Activated CD4-positive, alpha-beta T cell treated with anti-CD3 and anti-CD28 coated beads, Interleukin-2, amount 10 ng/mL, durations not matched to agents 7 days and 5 days (primary cell): ENCODE results near the gene GPRC5B. TPM values are rescaled to one million over a fixed set of nuclear protein-coding genes. Genes with fewer than 3 reads are reported as not detected.
A peak's percentile ranks its signal among the peaks of the same experiment; 100 is the strongest.

Source experiments
- CTCF ChIA-PET: fragments of 350-600 bp; sonication (Branson Sonifier 250); formaldehyde crosslinking; loops from one replicate; lab custom pipeline; 2021; ENCODE audit warnings: antibody characterized with exemption; lab: Charles Lee
- POLR2A ChIA-PET: fragments of 350-600 bp; sonication (Branson Sonifier 250); formaldehyde crosslinking; loops from one replicate; lab custom pipeline; 2021; ENCODE audit warnings: antibody characterized with exemption; lab: Charles Lee
- DNase-seq: peaks from one replicate; pipeline ENCODE4 v3.0.0-alpha.2; 2020
- H3K27ac Mint-ChIP-seq: one replicate; pipeline ENCODE4 v1.8.0; 2021; ENCODE audit warnings: mild to moderate bottlenecking, moderate library complexity, mixed read lengths
- H3K27me3 Mint-ChIP-seq: one replicate; pipeline ENCODE4 v1.8.0; 2021; ENCODE audit warnings: mixed read lengths
- H3K36me3 Mint-ChIP-seq: one replicate; pipeline ENCODE4 v1.8.0; 2021; ENCODE audit warnings: low read depth, mixed read lengths
- H3K4me1 Mint-ChIP-seq: one replicate; pipeline ENCODE4 v1.8.0; 2021; ENCODE audit warnings: mixed read lengths
- H3K4me3 Mint-ChIP-seq: one replicate; pipeline ENCODE4 v1.8.0; 2021; ENCODE audit warnings: mild to moderate bottlenecking, moderate library complexity, mixed read lengths
- H3K9me3 Mint-ChIP-seq: one replicate; pipeline ENCODE4 v1.8.0; 2021; ENCODE audit warnings: mixed read lengths
- total RNA-seq, 2 experiments: library from RNA; stranded (reverse); gene quantifications; one replicate each; pipeline ENCODE4 v1.2.3, GENCODE V29; 2021

The GPRC5B gene
- total RNA-seq, 2 experiments from 2014 or later: 0.25 to 0.42 TPM

DNA sequence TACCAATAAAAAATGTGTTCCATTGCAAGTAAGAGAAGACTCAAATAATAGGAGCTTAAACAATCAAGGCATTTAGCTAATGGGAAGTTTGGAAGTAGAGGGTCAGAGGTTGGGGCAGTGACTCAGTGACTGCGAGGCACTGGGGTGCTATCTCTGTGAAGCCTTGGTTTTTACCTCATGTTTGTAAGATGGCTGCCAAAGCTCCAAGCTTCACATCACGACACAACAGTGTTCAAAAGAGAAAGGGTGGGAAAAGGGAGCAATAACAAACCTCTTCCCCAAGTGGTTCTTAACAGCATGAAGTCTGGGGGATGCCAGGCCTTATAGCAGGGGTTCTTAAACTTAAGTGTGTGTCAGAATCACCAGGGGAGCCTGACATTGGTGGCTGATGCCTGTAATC, 26.6 kb upstream of the GPRC5B start:
- H3K27me3 Mint-ChIP-seq: no peaks in the 10 kb centered on the region
- H3K36me3 Mint-ChIP-seq: no peaks in the 10 kb centered on the region
- ChIA-PET CTCF (interaction anchor here (0.6 kb wide), 1 partner anchor 826 kb away, joined by 3 read pairs; no protein-coding TSS in a partner anchor), POLR2A (no interaction called here)
- peaks cover 10% of the 10 kb centered on the region for H3K4me1 Mint-ChIP-seq
- no peak overlapping the region for H3K4me3 Mint-ChIP-seq
- no peak for DNase-seq
- H3K27ac Mint-ChIP-seq: no peak overlapping the region
- H3K9me3 Mint-ChIP-seq: no peaks in the 10 kb centered on the region

DNA sequence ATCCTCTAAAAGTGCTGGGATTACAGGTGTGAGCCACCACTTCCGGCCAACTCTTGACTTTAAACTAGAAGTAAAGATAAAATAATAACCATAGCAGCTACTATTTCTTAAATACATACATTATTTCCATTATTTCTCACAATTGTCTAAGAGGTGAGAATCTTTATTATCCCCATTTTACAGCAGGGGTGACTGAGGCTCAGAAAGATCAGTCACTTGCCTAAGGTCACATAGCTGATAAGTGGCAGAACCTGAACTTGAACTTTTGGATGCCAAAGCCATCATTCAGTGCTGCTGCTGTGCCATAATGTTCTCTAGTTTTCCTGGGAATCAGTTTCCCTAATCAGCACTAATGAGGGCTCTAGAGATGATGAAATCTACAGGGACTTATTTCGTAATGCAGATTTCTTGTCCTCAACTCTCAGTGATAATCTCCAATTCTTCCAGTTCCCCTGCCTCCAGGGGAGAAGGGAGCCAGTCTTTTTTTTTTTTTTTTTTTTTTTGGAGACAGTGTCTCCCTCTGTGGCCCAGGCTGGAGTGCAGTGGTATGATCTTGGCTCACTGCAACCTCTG, 25.2 kb upstream of the GPRC5B start:
- H3K36me3 Mint-ChIP-seq: no peaks in the 10 kb centered on the region
- peaks cover 10% of the 10 kb centered on the region for H3K4me1 Mint-ChIP-seq
- H3K9me3 Mint-ChIP-seq: no peaks in the 10 kb centered on the region
- no peak overlapping the region for H3K27ac Mint-ChIP-seq
- POLR2A ChIA-PET: no interaction called here
- DNase-seq: no peak
- CTCF ChIA-PET: no interaction called here
- H3K4me3 Mint-ChIP-seq: no peak overlapping the region
- H3K27me3 Mint-ChIP-seq: no peaks in the 10 kb centered on the region

DNA sequence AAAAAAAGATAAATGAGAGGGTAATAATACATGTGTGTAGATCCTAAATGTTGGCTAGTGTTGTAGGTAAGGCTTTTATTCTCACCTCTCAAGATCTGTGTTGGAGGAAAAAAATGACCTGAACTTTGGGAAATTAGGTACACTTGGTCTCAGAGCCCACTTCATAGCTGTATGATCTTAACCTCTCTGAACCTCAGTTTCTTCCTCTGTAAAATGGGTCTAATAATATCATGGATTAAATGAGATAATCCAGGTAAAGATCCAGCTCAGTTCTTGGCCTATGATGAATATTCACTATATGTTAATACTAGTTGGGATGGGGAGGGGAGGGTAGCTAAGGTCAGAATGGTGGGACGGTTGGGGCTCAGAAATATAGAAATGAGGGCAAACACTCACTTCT, 24.3 kb upstream of the GPRC5B start:
- POLR2A ChIA-PET: no interaction called here
- CTCF ChIA-PET: interaction anchor here (0.6 to 2.3 kb wide), 6 partner anchors 10 to 476 kb away, joined by 3 to 15 read pairs (median 4); partner anchors contain the start of gene VPS35L
- Mint-ChIP-seq H3K27me3 (no peaks in the 10 kb centered on the region), H3K4me3 (no peak overlapping the region), H3K4me1 (peaks cover 10% of the 10 kb centered on the region), H3K36me3 (no peaks in the 10 kb centered on the region), H3K9me3 (no peaks in the 10 kb centered on the region), H3K27ac (no peak overlapping the region)
- no peak for DNase-seq

- Mint-ChIP-seq H3K27me3 (no peaks in the 10 kb centered on the region), H3K27ac (no peak overlapping the region), H3K4me1 (peaks cover 10% of the 10 kb centered on the region), H3K9me3 (no peaks in the 10 kb centered on the region), H3K36me3 (no peaks in the 10 kb centered on the region), H3K4me3 (peak overlapping the region; percentile 30)
- ChIA-PET CTCF (interaction anchor here (0.5 to 2.3 kb wide), 16 partner anchors 10 to 477 kb away, joined by 3 to 15 read pairs (median 3); no protein-coding TSS in a partner anchor), POLR2A (no interaction called here)
- DNase-seq: peak; percentile 78
Measured at GRCh38 chr16:19907161-19907992, 22.7 kb upstream of the GPRC5B start.

DNA sequence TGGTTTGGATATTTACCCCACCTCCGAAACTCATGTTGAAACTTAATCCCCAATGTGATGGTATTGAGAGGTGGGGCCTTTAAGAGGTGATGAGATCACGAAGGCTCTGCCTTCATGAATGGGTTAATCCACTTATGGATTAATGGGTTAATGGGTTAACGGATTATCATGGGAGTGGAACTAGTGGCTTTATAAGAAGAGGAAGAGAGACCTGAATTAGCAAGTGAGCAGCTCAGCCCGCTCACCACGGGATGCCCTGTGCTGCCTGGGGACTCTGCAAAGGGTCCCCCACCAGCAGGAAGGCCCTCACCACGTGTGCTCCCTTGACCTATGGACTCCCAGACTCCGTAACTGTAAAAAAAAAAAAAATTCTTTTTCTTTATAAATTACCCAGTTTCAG, 16.5 kb upstream of the GPRC5B start:
- POLR2A ChIA-PET: no interaction called here
- Mint-ChIP-seq H3K27me3 (no peaks in the 10 kb centered on the region), H3K27ac (no peak overlapping the region), H3K36me3 (no peaks in the 10 kb centered on the region), H3K9me3 (no peaks in the 10 kb centered on the region), H3K4me1 (no peaks in the 10 kb centered on the region), H3K4me3 (no peak overlapping the region)
- DNase-seq: no peak
- CTCF ChIA-PET: interaction anchor here (1.3 kb wide), 1 partner anchor 346 kb away, joined by 3 read pairs; the partner anchor contains the start of gene VPS35L

- Mint-ChIP-seq H3K36me3 (no peaks in the 10 kb centered on the region), H3K4me1 (no peaks in the 10 kb centered on the region), H3K9me3 (no peaks in the 10 kb centered on the region), H3K27me3 (no peaks in the 10 kb centered on the region), H3K27ac (no peak overlapping the region), H3K4me3 (no peak overlapping the region)
- ChIA-PET POLR2A (no interaction called here), CTCF (interaction anchor here (1.0 kb wide), 3 partner anchors 9 to 402 kb away, joined by 3 to 5 read pairs (median 4); no protein-coding TSS in a partner anchor)
- DNase-seq: no peak
Measured at GRCh38 chr16:19899605-19899955, 14.9 kb upstream of the GPRC5B start.

GRCh38 chr16:19898924-19899604, 14.4 kb upstream of the GPRC5B start:
- Mint-ChIP-seq H3K4me1 (no peaks in the 10 kb centered on the region), H3K27ac (no peak overlapping the region), H3K4me3 (no peak overlapping the region), H3K9me3 (no peaks in the 10 kb centered on the region), H3K36me3 (no peaks in the 10 kb centered on the region), H3K27me3 (no peaks in the 10 kb centered on the region)
- peak; percentile 56 for DNase-seq
- CTCF ChIA-PET: interaction anchor here (0.6 to 1.9 kb wide), 6 partner anchors 10 to 485 kb away, joined by 3 to 5 read pairs (median 4); no protein-coding TSS in a partner anchor
- POLR2A ChIA-PET: no interaction called here

- no peaks in the 10 kb centered on the region for H3K9me3 Mint-ChIP-seq
- no peaks in the 10 kb centered on the region for H3K27me3 Mint-ChIP-seq
- no peak for DNase-seq
- H3K4me3 Mint-ChIP-seq: no peak overlapping the region
- H3K27ac Mint-ChIP-seq: no peak overlapping the region
- ChIA-PET POLR2A (no interaction called here), CTCF (interaction anchor here (0.6 to 1.9 kb wide), 2 partner anchors 314 to 486 kb away, joined by 4 to 5 read pairs; no protein-coding TSS in a partner anchor)
- no peaks in the 10 kb centered on the region for H3K4me1 Mint-ChIP-seq
- no peaks in the 10 kb centered on the region for H3K36me3 Mint-ChIP-seq
Measured at GRCh38 chr16:19898166-19898565, 13.5 kb upstream of the GPRC5B start.

- CTCF ChIA-PET: interaction anchor here (1.0 kb wide), 1 partner anchor 10 kb away, joined by 3 read pairs; no protein-coding TSS in a partner anchor
- no peaks in the 10 kb centered on the region for H3K4me1 Mint-ChIP-seq
- H3K27me3 Mint-ChIP-seq: no peaks in the 10 kb centered on the region
- POLR2A ChIA-PET: no interaction called here
- H3K36me3 Mint-ChIP-seq: no peaks in the 10 kb centered on the region
- H3K27ac Mint-ChIP-seq: no peak overlapping the region
- DNase-seq: no peak
- no peaks in the 10 kb centered on the region for H3K9me3 Mint-ChIP-seq
- H3K4me3 Mint-ChIP-seq: no peak overlapping the region
Measured at GRCh38 chr16:19896951-19897350, 12.3 kb upstream of the GPRC5B start.

GRCh38 chr16:19894586-19894985, 9.9 kb upstream of the GPRC5B start:
- DNase-seq: no peak
- no peaks in the 10 kb centered on the region for H3K9me3 Mint-ChIP-seq
- H3K4me1 Mint-ChIP-seq: no peaks in the 10 kb centered on the region
- ChIA-PET CTCF (no interaction called here), POLR2A (no interaction called here)
- no peaks in the 10 kb centered on the region for H3K36me3 Mint-ChIP-seq
- no peak overlapping the region for H3K4me3 Mint-ChIP-seq
- no peaks in the 10 kb centered on the region for H3K27me3 Mint-ChIP-seq
- H3K27ac Mint-ChIP-seq: no peak overlapping the region

DNA sequence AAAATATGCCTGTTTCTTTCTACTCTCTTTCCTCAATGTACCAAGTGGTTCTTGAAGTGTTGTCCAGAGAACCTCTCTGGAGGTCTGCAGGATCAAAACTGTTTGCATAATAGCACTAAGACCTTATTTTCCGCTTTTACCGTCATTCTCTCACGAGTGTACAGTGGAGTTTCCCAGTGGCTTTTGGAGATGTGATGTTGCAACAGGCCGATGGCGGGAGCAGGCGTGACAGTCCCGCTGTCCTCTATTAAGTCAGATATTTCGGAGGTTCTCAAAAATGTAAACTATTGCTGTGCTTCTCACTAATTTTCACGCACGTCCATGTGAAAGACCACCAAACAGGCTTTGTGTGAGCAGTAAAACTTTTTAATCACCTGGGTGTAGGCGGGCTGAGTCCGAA, 8.3 kb upstream of the GPRC5B start:
- Mint-ChIP-seq H3K9me3 (no peaks in the 10 kb centered on the region), H3K27me3 (no peaks in the 10 kb centered on the region), H3K36me3 (no peaks in the 10 kb centered on the region), H3K27ac (no peak overlapping the region), H3K4me1 (no peaks in the 10 kb centered on the region), H3K4me3 (no peak overlapping the region)
- ChIA-PET CTCF (no interaction called here), POLR2A (no interaction called here)
- no peak for DNase-seq

DNA sequence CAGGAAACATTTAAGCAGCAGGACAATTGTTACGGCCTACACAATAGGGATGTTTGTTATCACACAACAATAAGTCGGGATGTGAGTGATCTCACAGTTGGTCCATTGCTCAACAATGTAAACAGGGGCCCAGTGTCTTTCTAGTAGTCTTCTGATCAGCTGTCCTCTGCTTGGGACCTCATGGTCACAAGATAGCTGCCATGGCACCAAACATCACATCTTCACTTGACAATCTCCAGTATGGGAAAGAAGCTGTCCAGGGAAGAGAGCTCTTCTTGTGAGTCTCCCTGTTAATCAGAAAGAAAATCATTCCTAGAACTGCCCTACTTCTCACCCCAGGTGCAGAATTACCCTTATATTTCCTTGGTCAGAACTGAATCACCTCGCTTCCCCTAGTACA, 6.3 kb upstream of the GPRC5B start:
- POLR2A ChIA-PET: no interaction called here
- Mint-ChIP-seq H3K27me3 (peaks cover 4% of the 10 kb centered on the region), H3K27ac (no peak overlapping the region), H3K9me3 (no peaks in the 10 kb centered on the region), H3K4me3 (no peak overlapping the region), H3K36me3 (no peaks in the 10 kb centered on the region), H3K4me1 (peaks cover 9% of the 10 kb centered on the region)
- no peak for DNase-seq
- CTCF ChIA-PET: no interaction called here
